ENCODE measurements around the gene ARAP2. TPM values are rescaled to one million over a fixed set of nuclear protein-coding genes. Genes with fewer than 3 reads are reported as not detected.

The ARAP2 gene
- total RNA-seq, 1 donor, result 3.6 TPM

DNA sequence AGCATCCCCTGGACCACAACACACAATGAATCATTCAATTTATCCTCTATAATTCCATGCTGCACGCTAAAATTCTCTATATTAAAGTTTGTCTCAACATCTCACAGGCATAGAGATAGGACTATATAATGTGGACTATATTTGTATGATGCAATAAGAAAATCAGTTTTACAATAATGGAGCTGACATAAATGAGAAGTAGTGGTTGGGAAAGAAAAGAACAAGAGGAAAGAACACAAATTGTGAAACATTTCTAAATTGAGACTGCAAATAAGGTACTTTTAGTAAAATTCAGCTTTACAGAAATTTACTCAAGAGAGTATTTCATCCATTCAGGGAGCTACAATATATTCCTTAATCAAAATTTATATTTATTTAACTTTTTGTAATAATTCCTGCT lies 120.4 kb downstream of the ARAP2 start:
- DNase-seq (ENCODE audit: insufficient read length, low spot score, missing footprints), result no peak
- Histone ChIP-seq H3K4me1 (ENCODE audit: insufficient read depth, low read length) (no peaks in the 10 kb centered on the region), H4K20me1 (ENCODE audit: insufficient read depth, low read length) (no peaks in the 10 kb centered on the region), H3K9me3 (ENCODE audit: low read depth, low read length) (peaks cover 4% of the 10 kb centered on the region), H3K36me3 (ENCODE audit: insufficient read depth, low read length) (no peaks in the 10 kb centered on the region), H3K4me2 (ENCODE audit: insufficient read depth, low read length) (no peak overlapping the region), H3K27me3 (ENCODE audit: insufficient read depth, low read length) (no peaks in the 10 kb centered on the region), H2AFZ (ENCODE audit: low read length) (no peak overlapping the region), H3K4me3 (ENCODE audit: insufficient read depth, low read length) (no peak overlapping the region), H3K79me2 (ENCODE audit: insufficient read depth, low read length) (no peaks in the 10 kb centered on the region), H3K27ac (ENCODE audit: low read depth, low read length) (no peak overlapping the region)
- TF ChIP-seq, protein P1, sequence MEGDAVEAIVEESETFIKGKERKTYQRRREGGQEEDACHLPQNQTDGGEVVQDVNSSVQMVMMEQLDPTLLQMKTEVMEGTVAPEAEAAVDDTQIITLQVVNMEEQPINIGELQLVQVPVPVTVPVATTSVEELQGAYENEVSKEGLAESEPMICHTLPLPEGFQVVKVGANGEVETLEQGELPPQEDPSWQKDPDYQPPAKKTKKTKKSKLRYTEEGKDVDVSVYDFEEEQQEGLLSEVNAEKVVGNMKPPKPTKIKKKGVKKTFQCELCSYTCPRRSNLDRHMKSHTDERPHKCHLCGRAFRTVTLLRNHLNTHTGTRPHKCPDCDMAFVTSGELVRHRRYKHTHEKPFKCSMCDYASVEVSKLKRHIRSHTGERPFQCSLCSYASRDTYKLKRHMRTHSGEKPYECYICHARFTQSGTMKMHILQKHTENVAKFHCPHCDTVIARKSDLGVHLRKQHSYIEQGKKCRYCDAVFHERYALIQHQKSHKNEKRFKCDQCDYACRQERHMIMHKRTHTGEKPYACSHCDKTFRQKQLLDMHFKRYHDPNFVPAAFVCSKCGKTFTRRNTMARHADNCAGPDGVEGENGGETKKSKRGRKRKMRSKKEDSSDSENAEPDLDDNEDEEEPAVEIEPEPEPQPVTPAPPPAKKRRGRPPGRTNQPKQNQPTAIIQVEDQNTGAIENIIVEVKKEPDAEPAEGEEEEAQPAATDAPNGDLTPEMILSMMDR (IDR thresholded peaks at IDR 0.05; ENCODE audit: extremely low read depth, low read depth, low read length), result no peak

DNA sequence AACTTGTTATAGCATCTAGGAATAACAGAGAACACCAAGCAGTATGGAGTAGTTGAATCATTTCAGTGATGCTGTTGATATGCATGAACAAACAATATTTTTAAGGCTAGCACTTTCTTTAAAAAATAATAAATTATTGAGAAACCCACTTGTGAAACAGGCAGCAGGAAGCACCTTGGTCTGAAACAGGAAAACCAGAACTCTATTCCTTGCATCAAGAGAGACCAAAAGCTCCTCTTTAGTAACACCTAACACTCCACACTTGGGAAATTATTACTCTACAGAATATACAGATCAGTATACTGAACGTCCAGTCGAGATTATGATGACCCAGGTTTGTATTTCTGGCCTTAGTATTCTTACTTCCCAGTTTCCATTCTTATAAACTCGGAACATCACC lies 129.0 kb downstream of the ARAP2 start:
- Histone ChIP-seq H3K4me2 (ENCODE audit: insufficient read depth, low read length) (no peak overlapping the region), H3K4me1 (ENCODE audit: insufficient read depth, low read length) (no peaks in the 10 kb centered on the region), H3K27me3 (ENCODE audit: insufficient read depth, low read length) (no peaks in the 10 kb centered on the region), H2AFZ (ENCODE audit: low read length) (no peak overlapping the region), H4K20me1 (ENCODE audit: insufficient read depth, low read length) (no peaks in the 10 kb centered on the region), H3K4me3 (ENCODE audit: insufficient read depth, low read length) (no peak overlapping the region), H3K79me2 (ENCODE audit: insufficient read depth, low read length) (no peaks in the 10 kb centered on the region), H3K27ac (ENCODE audit: low read depth, low read length) (no peak overlapping the region), H3K36me3 (ENCODE audit: insufficient read depth, low read length) (no peaks in the 10 kb centered on the region), H3K9me3 (ENCODE audit: low read depth, low read length) (no peaks in the 10 kb centered on the region)
- TF ChIP-seq, protein P1 (IDR thresholded peaks at IDR 0.05; ENCODE audit: extremely low read depth, low read depth, low read length), result no peak
- DNase-seq (ENCODE audit: insufficient read length, low spot score, missing footprints), result no peak

DNA sequence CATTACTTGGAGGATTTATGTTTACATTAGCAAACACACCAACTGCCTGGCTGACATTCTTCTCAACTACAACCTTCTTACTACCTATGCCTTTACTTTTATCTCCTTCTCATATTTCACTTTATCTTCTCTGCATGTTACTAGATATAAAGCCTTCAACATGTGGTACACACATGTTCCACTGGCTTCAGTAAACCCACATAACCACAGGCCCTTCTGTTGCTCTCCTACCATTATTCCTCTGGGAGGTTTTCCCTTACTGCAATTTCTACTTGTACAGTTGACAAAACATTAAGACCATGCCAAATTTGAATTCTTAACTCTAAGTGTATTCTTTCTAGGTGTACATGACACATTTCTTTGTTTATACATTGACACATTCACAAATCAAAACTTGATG lies 133.1 kb downstream of the ARAP2 start:
- Histone ChIP-seq H3K27me3 (ENCODE audit: insufficient read depth, low read length) (no peaks in the 10 kb centered on the region), H3K9me3 (ENCODE audit: low read depth, low read length) (no peaks in the 10 kb centered on the region), H4K20me1 (ENCODE audit: insufficient read depth, low read length) (no peaks in the 10 kb centered on the region), H3K27ac (ENCODE audit: low read depth, low read length) (no peak overlapping the region), H3K79me2 (ENCODE audit: insufficient read depth, low read length) (no peaks in the 10 kb centered on the region), H3K36me3 (ENCODE audit: insufficient read depth, low read length) (no peaks in the 10 kb centered on the region), H3K4me2 (ENCODE audit: insufficient read depth, low read length) (no peak overlapping the region), H2AFZ (ENCODE audit: low read length) (no peak overlapping the region), H3K4me3 (ENCODE audit: insufficient read depth, low read length) (no peak overlapping the region), H3K4me1 (ENCODE audit: insufficient read depth, low read length) (no peaks in the 10 kb centered on the region)
- TF ChIP-seq, protein P1 (IDR thresholded peaks at IDR 0.05; ENCODE audit: extremely low read depth, low read depth, low read length), result no peak
- DNase-seq (ENCODE audit: insufficient read length, low spot score, missing footprints), result no peak

DNA sequence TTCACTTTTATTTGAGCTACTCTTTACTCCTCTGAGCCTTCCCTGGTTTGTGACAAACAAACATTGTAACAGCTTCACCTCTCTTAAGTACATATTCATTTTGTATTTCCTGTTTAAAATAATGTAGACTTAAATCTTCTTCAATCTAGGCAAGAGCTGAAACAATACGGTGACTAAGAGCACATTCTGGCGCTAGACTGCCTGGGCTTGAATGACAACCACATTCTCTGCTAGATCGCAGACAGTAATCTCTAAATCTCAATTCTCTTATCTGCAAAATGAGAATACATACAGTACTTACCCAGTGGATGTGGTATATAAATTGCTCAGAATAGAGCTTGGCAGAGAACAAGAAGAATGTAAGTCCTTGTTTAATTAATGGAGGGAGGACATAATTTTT lies 144.8 kb downstream of the ARAP2 start:
- TF ChIP-seq, protein P1 (IDR thresholded peaks at IDR 0.05; ENCODE audit: extremely low read depth, low read depth, low read length), result no peak
- H3K9me3 ChIP-seq (ENCODE audit: low read depth, low read length), result peaks cover 1% of the 10 kb centered on the region
- H3K79me2 ChIP-seq (ENCODE audit: insufficient read depth, low read length), result no peaks in the 10 kb centered on the region
- H3K4me2 ChIP-seq (ENCODE audit: insufficient read depth, low read length), result no peak overlapping the region
- no peak overlapping the region for H3K27ac ChIP-seq (ENCODE audit: low read depth, low read length)
- H4K20me1 ChIP-seq (ENCODE audit: insufficient read depth, low read length), result no peaks in the 10 kb centered on the region
- no peaks in the 10 kb centered on the region for H3K36me3 ChIP-seq (ENCODE audit: insufficient read depth, low read length)
- H3K27me3 ChIP-seq (ENCODE audit: insufficient read depth, low read length), result no peaks in the 10 kb centered on the region
- DNase-seq (ENCODE audit: insufficient read length, low spot score, missing footprints), result no peak
- H3K4me3 ChIP-seq (ENCODE audit: insufficient read depth, low read length), result no peak overlapping the region
- no peak overlapping the region for H2AFZ ChIP-seq (ENCODE audit: low read length)
- H3K4me1 ChIP-seq (ENCODE audit: insufficient read depth, low read length), result no peaks in the 10 kb centered on the region
